Measurements from ENCODE around the gene SLC39A2.

SLC39A2 gene

GRCh38 chr14:21026274-21026987 lies 27.3 kb downstream of the SLC39A2 start:
- CTCF ChIA-PET, result interaction anchor here (1.0 to 1.7 kb wide), 3 partner anchors 11 to 77 kb away, joined by 3 to 11 read pairs (median 3); no protein-coding TSS in a partner anchor
- no peak for DNase-seq (ENCODE audit: extremely low spot score)
- no peak for TF ChIP-seq LEF1 (IDR thresholded peaks at IDR 0.05; ENCODE audit: borderline replicate concordance)
- no peak for TF ChIP-seq BHLHE40 (IDR thresholded peaks at IDR 0.05; ENCODE audit: borderline replicate concordance)
- no peak for TF ChIP-seq FOXM1 (IDR thresholded peaks at IDR 0.05; ENCODE audit: borderline replicate concordance)
- no peak for TF ChIP-seq SUZ12 (IDR thresholded peaks at IDR 0.05)
- no peak for TF ChIP-seq ELF4 (IDR thresholded peaks at IDR 0.05)
- TF ChIP-seq SP1 (IDR thresholded peaks at IDR 0.05), result no peak
- TF ChIP-seq ZNF384 (IDR thresholded peaks at IDR 0.05), result no peak
- no peak for TF ChIP-seq PKNOX1 (IDR thresholded peaks at IDR 0.05)
- TF ChIP-seq FOXA1 (IDR thresholded peaks at IDR 0.05), result no peak
- TF ChIP-seq TARDBP (IDR thresholded peaks at IDR 0.05), result no peak
- no peak for TF ChIP-seq FOXK2 (IDR thresholded peaks at IDR 0.05)
- no peak for TF ChIP-seq L3MBTL2 (conservative IDR thresholded peaks at IDR 0.05)
- POLR2A ChIA-PET, result interaction anchor here (1.1 kb wide), 1 partner anchor 44 kb away, joined by 3 read pairs; the partner anchor contains the start of gene ARHGEF40

DNA sequence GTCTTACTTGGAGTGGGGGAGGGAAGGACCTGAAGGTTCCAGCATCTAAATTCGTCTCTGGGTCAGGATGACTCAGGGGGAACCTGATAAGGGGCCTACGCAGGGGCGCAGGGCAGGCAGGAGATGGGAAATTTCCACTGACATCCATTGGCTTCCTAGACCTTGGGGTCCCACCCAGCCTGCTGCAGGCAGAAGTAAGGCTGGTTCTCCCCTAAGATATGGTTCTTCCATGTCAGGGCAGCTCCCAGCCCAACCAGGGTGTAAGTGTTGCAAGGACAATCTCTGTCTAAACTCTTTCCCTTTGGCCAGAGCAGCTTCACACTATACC lies 27.9 kb downstream of the SLC39A2 start:
- ChIA-PET POLR2A (no interaction called here), CTCF (interaction anchor here (1.0 to 1.7 kb wide), 3 partner anchors 12 to 77 kb away, joined by 3 to 11 read pairs (median 3); no protein-coding TSS in a partner anchor)
- TF ChIP-seq FOXM1 (IDR thresholded peaks at IDR 0.05; ENCODE audit: borderline replicate concordance) (no peak), HDGF (IDR thresholded peaks at IDR 0.05; ENCODE audit: borderline replicate concordance) (no peak), ARNT (IDR thresholded peaks at IDR 0.05) (no peak), ZNF384 (IDR thresholded peaks at IDR 0.05) (no peak), PKNOX1 (IDR thresholded peaks at IDR 0.05) (no peak), NFRKB (IDR thresholded peaks at IDR 0.05) (no peak), CTBP1 (IDR thresholded peaks at IDR 0.05; ENCODE audit: borderline replicate concordance) (no peak), SP1 (IDR thresholded peaks at IDR 0.05) (no peak), ELF4 (IDR thresholded peaks at IDR 0.05) (no peak), FOXK2 (IDR thresholded peaks at IDR 0.05) (no peak), SUZ12 (IDR thresholded peaks at IDR 0.05) (no peak), FOXA1 (IDR thresholded peaks at IDR 0.05) (no peak), TARDBP (IDR thresholded peaks at IDR 0.05) (no peak), BHLHE40 (IDR thresholded peaks at IDR 0.05; ENCODE audit: borderline replicate concordance) (no peak), LEF1 (IDR thresholded peaks at IDR 0.05; ENCODE audit: borderline replicate concordance) (no peak)
- no peak for DNase-seq (ENCODE audit: extremely low spot score)

- ChIA-PET POLR2A (no interaction called here), CTCF (no interaction called here)
These were observed 30.8 kb downstream of the SLC39A2 start, which contains the start of gene TPPP2 for GRCh38 chr14:21029917-21030316. Gene TPPP2 (plus strand): TSS chr14:21030217. CDS start chr14:21030582, 365 bp downstream.

GRCh38 chr14:21030531-21030930 lies 31.4 kb downstream of the SLC39A2 start:
- ChIA-PET CTCF (no interaction called here), POLR2A (no interaction called here)
- TF ChIP-seq L3MBTL2 (conservative IDR thresholded peaks at IDR 0.05) (no peak), NFRKB (IDR thresholded peaks at IDR 0.05) (no peak), CTBP1 (IDR thresholded peaks at IDR 0.05; ENCODE audit: borderline replicate concordance) (no peak), LEF1 (IDR thresholded peaks at IDR 0.05; ENCODE audit: borderline replicate concordance) (no peak), FOXK2 (IDR thresholded peaks at IDR 0.05) (no peak), PKNOX1 (IDR thresholded peaks at IDR 0.05) (no peak), ZNF384 (IDR thresholded peaks at IDR 0.05) (no peak)
- no peak for DNase-seq (ENCODE audit: extremely low spot score)

More at GRCh38 chr14:21029917-21030316, 30.8 kb downstream of the SLC39A2 start, which contains the start of gene TPPP2:
- TF ChIP-seq SUZ12 (IDR thresholded peaks at IDR 0.05), result no peak
- no peak for TF ChIP-seq FOXA1 (IDR thresholded peaks at IDR 0.05)
- TF ChIP-seq NFRKB (IDR thresholded peaks at IDR 0.05), result no peak
- no peak for TF ChIP-seq HDGF (IDR thresholded peaks at IDR 0.05; ENCODE audit: borderline replicate concordance)
- no peak for TF ChIP-seq PKNOX1 (IDR thresholded peaks at IDR 0.05)
- TF ChIP-seq LEF1 (IDR thresholded peaks at IDR 0.05; ENCODE audit: borderline replicate concordance), result no peak
- no peak for TF ChIP-seq FOXM1 (IDR thresholded peaks at IDR 0.05; ENCODE audit: borderline replicate concordance)
- no peak for TF ChIP-seq ELF4 (IDR thresholded peaks at IDR 0.05)
- TF ChIP-seq FOXK2 (IDR thresholded peaks at IDR 0.05), result no peak
- no peak for TF ChIP-seq BHLHE40 (IDR thresholded peaks at IDR 0.05; ENCODE audit: borderline replicate concordance)
- TF ChIP-seq L3MBTL2 (conservative IDR thresholded peaks at IDR 0.05), result no peak
- no peak for DNase-seq (ENCODE audit: extremely low spot score)

DNA sequence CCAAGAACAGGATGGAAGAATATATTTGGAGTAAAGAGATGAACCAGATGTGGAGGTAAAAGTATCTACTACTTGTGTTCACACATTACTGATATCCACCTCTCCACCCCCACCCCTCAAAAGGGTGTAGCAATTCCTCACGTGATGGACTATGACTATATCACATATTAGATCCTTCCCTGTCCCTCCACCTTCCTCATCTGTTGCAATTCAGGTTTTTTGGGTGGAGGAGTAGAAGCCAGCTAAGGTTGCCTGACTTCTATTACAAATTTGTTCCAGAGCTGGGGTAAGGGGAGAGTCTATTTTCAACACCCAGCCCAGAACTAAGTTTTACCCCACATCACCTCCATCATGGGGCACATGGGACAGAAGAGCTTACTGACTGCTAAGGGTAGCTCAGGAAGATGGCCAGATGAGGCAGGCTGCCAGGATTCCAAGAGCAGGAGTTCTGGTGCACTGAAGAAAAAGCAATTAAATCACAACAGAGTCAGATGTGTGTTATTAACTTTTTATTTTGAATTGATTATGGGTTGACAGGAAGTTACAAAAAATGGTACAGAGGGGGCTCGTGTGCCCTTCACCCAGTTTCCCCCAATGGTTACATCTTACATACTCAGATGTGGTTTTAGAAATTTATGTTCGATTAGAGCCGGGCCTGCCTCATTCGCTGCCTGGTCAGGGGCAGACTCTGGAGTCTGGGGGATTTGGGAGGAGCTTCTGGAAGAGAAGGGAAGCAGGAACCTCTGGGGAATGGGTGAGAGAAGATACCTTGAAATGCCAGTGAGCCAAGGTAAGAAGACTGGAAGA lies 33.4 kb downstream of the SLC39A2 start:
- POLR2A ChIA-PET, result interaction anchor here (1.0 kb wide), 2 partner anchors 18 to 62 kb away, joined by 3 to 4 read pairs; no protein-coding TSS in a partner anchor
- TF ChIP-seq ZNF384 (IDR thresholded peaks at IDR 0.05), result no peak
- no peak for TF ChIP-seq NFRKB (IDR thresholded peaks at IDR 0.05)
- no peak for TF ChIP-seq L3MBTL2 (conservative IDR thresholded peaks at IDR 0.05)
- TF ChIP-seq ELF4 (IDR thresholded peaks at IDR 0.05), result no peak
- no peak for TF ChIP-seq SUZ12 (IDR thresholded peaks at IDR 0.05)
- no peak for TF ChIP-seq PKNOX1 (IDR thresholded peaks at IDR 0.05)
- no peak for TF ChIP-seq ARNT (IDR thresholded peaks at IDR 0.05)
- TF ChIP-seq FOXM1 (IDR thresholded peaks at IDR 0.05; ENCODE audit: borderline replicate concordance), result no peak
- no peak for TF ChIP-seq TARDBP (IDR thresholded peaks at IDR 0.05)
- TF ChIP-seq FOXK2 (IDR thresholded peaks at IDR 0.05), result no peak
- CTCF ChIA-PET, result interaction anchor here (0.8 to 6.9 kb wide), 3 partner anchors 18 to 60 kb away, joined by 3 to 42 read pairs (median 3); no protein-coding TSS in a partner anchor
- DNase-seq (ENCODE audit: extremely low spot score), result no peak
